HepG2 (cell line): ENCODE results near the gene YPEL4. TPM values are rescaled to one million over a fixed set of nuclear protein-coding genes. Genes with fewer than 3 reads are reported as not detected.

Experiments
- ATAC-seq: fragments of 200-7000 bp; cut with Tn5 transposase; 3 replicates; pipeline ENCODE4 v1.9.1; 2020; ENCODE audit warnings: mild to moderate bottlenecking, moderate library complexity
- BruUV-seq: library from RNA; stranded (reverse); fragments of 400-500 nt; replicated peaks from 2 replicates; lab custom pipeline; 2021; lab: Mats Ljungman, UMichigan
- CTCF ChIA-PET: fragments of 300-600 bp; formaldehyde crosslinking; extraction: SDS; loops from one replicate; lab custom pipeline; 2021; ENCODE audit warnings: low total read pairs, inconsistent platforms, low intra/inter-chr PET ratio; lab: Yijun Ruan, JAX
- POLR2A ChIA-PET: fragments of 350-600 bp; sonication (Branson Sonifier 250); formaldehyde crosslinking; loops from one replicate; lab custom pipeline; 2020; ENCODE audit warnings: antibody characterized with exemption, inconsistent platforms; lab: Yijun Ruan, JAX
- DNase-seq: peaks from one replicate; pipeline ENCODE4 v3.0.0-alpha.2; 2015; ENCODE audit warnings: low spot score
- FAIRE-seq: peaks from 3 replicates; lab custom pipeline; 2011; peaks lifted over from hg19 to GRCh38; lab: Jason Lieb, UNC
- H2AFZ ChIP-seq: one replicate; pipeline ENCODE4 v1.6.1; 2011; ENCODE audit warnings: low read length, inconsistent platforms
- H3K27ac ChIP-seq: fragments of 300-600 bp; 3 replicates; pipeline ENCODE4 v1.8.0; 2011; ENCODE audit warnings: mixed run types, mild to moderate bottlenecking, mixed read lengths, low read length, inconsistent platforms; ENCODE audit not compliant: insufficient read depth; ENCODE audit errors: extremely low read length
- H3K27me3 ChIP-seq, 2 experiments: fragments of 200-600 bp in 1 of 2; 2 replicates in 1 of 2; 3 replicates in 1 of 2; pipeline versions ENCODE4 v1.6.0 to v1.8.0; 2011; ENCODE audit warnings: low read length in 2 of 2, mild to moderate bottlenecking in 2 of 2, moderate library complexity in 2 of 2, inconsistent platforms in 1 of 2; ENCODE audit not compliant: insufficient read depth in 2 of 2, control insufficient read depth in 1 of 2
- H3K36me3 ChIP-seq, 2 experiments: fragments of 200-600 bp in 1 of 2; replicated peaks in 1 of 2; 2 replicates in 1 of 2; 3 replicates in 1 of 2; pipeline versions ENCODE4 v1.5.1 to v1.8.0; 2011; ENCODE audit warnings: low read length in 2 of 2, inconsistent platforms in 1 of 2; ENCODE audit not compliant: insufficient read depth in 2 of 2, control insufficient read depth in 1 of 2
- H3K4me1 ChIP-seq: 2 replicates; pipeline ENCODE4 v1.5.1; 2012; ENCODE audit warnings: low read length, inconsistent platforms; ENCODE audit not compliant: insufficient read depth
- H3K4me2 ChIP-seq: 2 replicates; pipeline ENCODE4 v1.6.0; 2011; ENCODE audit warnings: low read depth, low read length, inconsistent platforms
- H3K4me3 ChIP-seq, 3 experiments: fragments of 200-600 bp in 1 of 3; sonication (generic), shearing (Covaris generic) in 1 of 3; replicated peaks in 1 of 3; 2 replicates each; pipeline ENCODE4 v1.5.1; 2011 to 2016; ENCODE audit warnings: low read length in 3 of 3, inconsistent platforms in 2 of 3, low read depth in 2 of 3, mild to moderate bottlenecking in 2 of 3, control low read depth in 1 of 3, mixed read lengths in 1 of 3; ENCODE audit not compliant: insufficient read depth in 1 of 3
- H3K79me2 ChIP-seq: one replicate; pipeline ENCODE4 v1.6.1; 2011; ENCODE audit warnings: low read length, inconsistent platforms; ENCODE audit not compliant: insufficient read depth
- H3K9ac ChIP-seq: 2 replicates; pipeline ENCODE4 v1.6.0; 2011; ENCODE audit warnings: mild to moderate bottlenecking, low read depth, low read length, inconsistent platforms; ENCODE audit not compliant: insufficient read depth
- H3K9me3 ChIP-seq: 2 replicates; pipeline ENCODE4 v1.5.1; 2012; ENCODE audit warnings: mild to moderate bottlenecking, low read length
- H4K20me1 ChIP-seq: 2 replicates; pipeline ENCODE4 v1.6.0; 2011; ENCODE audit warnings: inconsistent platforms, mild to moderate bottlenecking, low read length, moderate library complexity; ENCODE audit not compliant: insufficient read depth
- DNMT1 ChIP-seq: sonication (generic); formaldehyde crosslinking; IDR thresholded peaks from 2 replicates; pipeline ENCODE4 v1.5.1; 2020; ENCODE audit warnings: mild to moderate bottlenecking, missing genetic modification reagents
- ELF1 ChIP-seq: sonication (generic); formaldehyde crosslinking; IDR thresholded peaks from 2 replicates; pipeline ENCODE4 v1.4.0; 2020; ENCODE audit warnings: missing genetic modification reagents
- KDM3A ChIP-seq: IDR thresholded peaks from 2 replicates; pipeline ENCODE4 v1.6.1; 2018; ENCODE audit warnings: low read depth, missing compliant biosample characterization
- KLF16 ChIP-seq, 2 experiments: sonication (generic) in 1 of 2; formaldehyde crosslinking in 1 of 2; IDR thresholded peaks; 2 replicates each; pipeline versions ENCODE4 v1.6.1 to v1.8.0; 2016 to 2023; ENCODE audit warnings: missing genetic modification reagents in 2 of 2, missing compliant biosample characterization in 1 of 2
- MAZ ChIP-seq, 2 experiments: sonication (generic) in 1 of 2; formaldehyde crosslinking in 1 of 2; IDR thresholded peaks; 2 replicates each; pipeline versions ENCODE4 v1.5.0 to v1.6.1; 2012 to 2020; ENCODE audit warnings: low read depth in 2 of 2, mild to moderate bottlenecking in 2 of 2, borderline replicate concordance in 1 of 2, improper control_type of control experiment in 1 of 2, low read length in 1 of 2, missing genetic modification reagents in 1 of 2, moderate library complexity in 1 of 2
- POLR2G ChIP-seq: fragments of 200-400 bp; formaldehyde crosslinking; IDR thresholded peaks from 2 replicates; pipeline ENCODE4 v1.6.1; 2018; ENCODE audit warnings: mild to moderate bottlenecking, low read depth, low read length, moderate library complexity
- RAD21 ChIP-seq: fragments of 450-650 bp; formaldehyde crosslinking; IDR thresholded peaks from 2 replicates; pipeline ENCODE4 v1.5.0; 2020; ENCODE audit warnings: mild to moderate bottlenecking
- SMC3 ChIP-seq: IDR thresholded peaks from 2 replicates; pipeline ENCODE4 v1.6.1; 2011; ENCODE audit warnings: low read length, improper control_type of control experiment
- STAG1 ChIP-seq: sonication (generic); formaldehyde crosslinking; IDR thresholded peaks from 2 replicates; pipeline ENCODE4 v1.4.0; 2020; ENCODE audit warnings: missing genetic modification reagents
- THAP11 ChIP-seq: IDR thresholded peaks from 2 replicates; pipeline ENCODE4 v1.6.1; 2016; ENCODE audit warnings: missing biosample characterization, missing genetic modification reagents
- XRCC5 ChIP-seq: fragments of 200-400 bp; formaldehyde crosslinking; optimal IDR thresholded peaks from 2 replicates; pipeline ENCODE3; 2017; ENCODE audit warnings: mild to moderate bottlenecking, low read length
- ZFX ChIP-seq: sonication (generic); formaldehyde crosslinking; IDR thresholded peaks from 2 replicates; pipeline ENCODE4 v1.4.0; 2020; ENCODE audit warnings: mild to moderate bottlenecking, low read depth, missing genetic modification reagents, moderate library complexity
- ZNF326 ChIP-seq: sonication (generic); formaldehyde crosslinking; IDR thresholded peaks from 2 replicates; pipeline ENCODE4 v1.4.0; 2020; ENCODE audit warnings: missing genetic modification reagents, borderline replicate concordance
- ZNF350 ChIP-seq: sonication (generic); formaldehyde crosslinking; IDR thresholded peaks from 2 replicates; pipeline ENCODE4 v1.4.0; 2020; ENCODE audit warnings: mild to moderate bottlenecking, low read depth, missing genetic modification reagents, borderline replicate concordance
- ZNF44 ChIP-seq: sonication (generic); formaldehyde crosslinking; IDR thresholded peaks from 2 replicates; pipeline ENCODE4 v1.5.1; 2020; ENCODE audit warnings: mild to moderate bottlenecking, missing genetic modification reagents
- ZNF468 ChIP-seq: sonication (generic); formaldehyde crosslinking; IDR thresholded peaks from 2 replicates; pipeline ENCODE4 v1.8.0; 2022; ENCODE audit warnings: mild to moderate bottlenecking, moderate library complexity, missing genetic modification reagents
- ZNF629 ChIP-seq: sonication (generic); formaldehyde crosslinking; conservative IDR thresholded peaks from 2 replicates; pipeline ENCODE4 v1.5.0; 2020; ENCODE audit warnings: missing genetic modification reagents
- WGBS: methylation state at CpG from one replicate; pipeline ENCODE4 v1.1.6; 2017; ENCODE audit warnings: low lambda C conversion rate; 5-methylcytosine and 5-hydroxymethylcytosine counted together
- in situ Hi-C: cut with HindIII; loops from 2 replicates; pipeline ENCODE4 v1.10.0; 2017; ENCODE audit warnings: low pct_unique_long_range_greater_than_20kb; ENCODE audit not compliant: extremely low pct_ligation_motif_present
- intact Hi-C: fragments of 100-400 bp; cut with micrococcal nuclease; formaldehyde crosslinking; loops from one replicate; pipeline ENCODE4 v1.10.0; 2022; ENCODE audit not compliant: unreplicated experiment
- polyA plus RNA-seq, 8 experiments: library from polyadenylated mRNA; depleted of rRNA in 3 of 8; stranded (reverse) in 7 of 8; unstranded in 1 of 8; fragments of >200 nt; fragmentation: Illumina TruSeq in 4 of 8; extraction: Trizol in 4 of 8; gene quantifications; 2 replicates each; pipeline versions ENCODE4 v1.2.1 to v1.2.3, GENCODE V29; 2011 to 2016; ENCODE audit warnings: low read depth in 4 of 8, missing spikeins in 1 of 8, mixed read lengths in 1 of 8; ENCODE audit not compliant: insufficient read depth in 1 of 8
- total RNA-seq, 5 experiments: library from RNA; depleted of rRNA; stranded (reverse); fragments of >200 nt; fragmentation: Illumina TruSeq; extraction: Trizol; gene quantifications; 2 replicates each; pipeline ENCODE4 v1.2.3, GENCODE V29; 2016; ENCODE audit warnings: low read depth in 1 of 5
- TF ChIP-seq, protein P1 (sequence below), 2 experiments: sonication (generic) in 1 of 2; formaldehyde crosslinking in 1 of 2; IDR thresholded peaks; 2 replicates each; pipeline versions ENCODE4 v1.4.0 to v1.6.1; 2018 to 2020; ENCODE audit warnings: missing genetic modification reagents in 2 of 2, borderline replicate concordance in 1 of 2, low read depth in 1 of 2, mild to moderate bottlenecking in 1 of 2, missing biosample characterization in 1 of 2

YPEL4 gene
- total and polyA plus RNA-seq, 2 of the 13 experiments (the other 11 are each of a cell fraction or from before 2014, with no cell fraction given) = 0.04 TPM; not detected in 1

DNA sequence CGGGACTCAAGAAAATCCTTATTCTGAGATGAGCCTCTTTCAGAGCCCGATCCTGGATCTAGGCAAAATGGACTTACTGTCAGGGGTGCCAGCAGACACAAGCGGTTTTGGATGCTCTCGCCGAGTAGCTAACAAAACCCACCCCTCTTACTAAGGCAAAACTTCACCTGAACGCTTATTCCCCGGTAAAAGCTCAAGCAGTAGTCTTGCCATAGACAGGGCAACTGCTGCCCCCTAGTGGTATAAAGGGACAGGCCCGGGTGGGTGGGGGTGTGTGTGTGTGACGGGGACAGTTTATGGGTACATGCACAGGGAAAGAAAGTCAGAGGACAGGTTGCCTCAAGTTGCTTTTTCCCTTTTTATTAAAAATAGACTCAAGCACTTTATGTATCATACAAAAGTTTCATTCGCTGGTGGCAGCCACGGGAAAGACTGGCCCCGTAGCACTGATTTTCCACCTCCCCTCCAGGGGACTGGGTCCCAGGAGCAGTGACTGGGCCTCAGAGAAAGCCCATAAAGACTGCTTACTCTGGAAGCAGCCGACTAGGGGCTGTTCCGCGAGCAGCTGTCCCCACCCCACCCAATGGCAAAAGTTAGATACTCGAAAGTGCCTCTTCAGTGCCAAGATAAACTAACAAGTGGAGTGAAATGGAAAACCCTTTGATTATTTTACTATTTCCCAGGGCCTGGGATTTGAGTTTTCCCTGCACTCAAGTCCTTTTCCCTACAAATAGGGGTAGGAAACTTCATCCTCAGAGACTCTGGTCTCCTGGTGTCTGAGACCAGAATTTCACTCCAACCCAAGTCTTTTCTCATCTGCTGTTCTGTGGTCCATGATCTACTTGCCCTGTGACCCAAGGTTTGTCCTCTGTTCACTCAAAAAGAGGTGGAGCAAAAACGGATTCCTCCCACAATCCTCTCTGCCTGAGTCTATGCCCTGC, 4.7 kb downstream of the YPEL4 start:
- intact Hi-C loops = loop anchor here (1.0 to 5.0 kb wide), 3 partner anchors 77 to 300 kb away; partner anchors contain the start of gene TIMM10
- DNase-seq (peak; percentile 69), FAIRE-seq (peak; percentile 70), ATAC-seq (peak; percentile 81)
- no peak overlapping the region for H3K4me3 ChIP-seq
- ChIA-PET POLR2A (interaction anchor here (1.0 kb wide), 2 partner anchors 77 to 185 kb away, joined by 4 to 6 read pairs; partner anchors contain the start of genes RTN4RL2 and UBE2L6), CTCF (interaction anchor here (0.7 to 7.0 kb wide), 7 partner anchors 74 to 299 kb away, joined by 3 to 79 read pairs (median 3); partner anchors contain the start of gene UBE2L6)
- WGBS = 22% methylated on average over 12 of the region's 17 CpGs
- no peak overlapping the region for H3K27ac ChIP-seq
- peaks cover 37% of the 10 kb centered on the region for H3K4me1 ChIP-seq
- no peaks in the 10 kb centered on the region for H3K79me2 ChIP-seq
- H3K36me3 ChIP-seq = no peaks in the 10 kb centered on the region
- H3K4me2 ChIP-seq = peak overlapping the region; percentile 41
- H3K27me3 ChIP-seq = peaks cover 6 to 42% of the 10 kb centered on the region in 2 experiments
- H4K20me1 ChIP-seq = no peaks in the 10 kb centered on the region
- no peaks in the 10 kb centered on the region for H3K9me3 ChIP-seq
- no peak overlapping the region for H2AFZ ChIP-seq
- H3K9ac ChIP-seq = no peak overlapping the region
- in situ Hi-C loops = loop anchor here (5.0 to 10.0 kb wide), 3 partner anchors 78 to 298 kb away; partner anchors contain the start of gene UBE2L6
- BruUV-seq = no TSS peak
- TF ChIP-seq SMC3 = peak; percentile 66; the same call in 1 of the 2 replicates
- TF ChIP-seq RAD21 (CRISPR knock-in tag) = peak; percentile 52
- TF ChIP-seq KDM3A (CRISPR knock-in tag) = peak; percentile 26; the same call in 1 of the 2 replicates
- 0 out of 2 replicates have a peak, but pooled peaks have one; percentile 12 for TF ChIP-seq ZNF350
- TF ChIP-seq ZNF326 (CRISPR knock-in tag) = peak; percentile 58; the same call in 1 of the 2 replicates
- TF ChIP-seq DNMT1 (CRISPR knock-in tag) = no peak
- TF ChIP-seq KLF16 (CRISPR knock-in tag; IDR thresholded peaks at IDR 0.05) = peak in 1 of 2 experiments; percentile 22; a peak in 1 of 4 replicates
- TF ChIP-seq, protein P1, sequence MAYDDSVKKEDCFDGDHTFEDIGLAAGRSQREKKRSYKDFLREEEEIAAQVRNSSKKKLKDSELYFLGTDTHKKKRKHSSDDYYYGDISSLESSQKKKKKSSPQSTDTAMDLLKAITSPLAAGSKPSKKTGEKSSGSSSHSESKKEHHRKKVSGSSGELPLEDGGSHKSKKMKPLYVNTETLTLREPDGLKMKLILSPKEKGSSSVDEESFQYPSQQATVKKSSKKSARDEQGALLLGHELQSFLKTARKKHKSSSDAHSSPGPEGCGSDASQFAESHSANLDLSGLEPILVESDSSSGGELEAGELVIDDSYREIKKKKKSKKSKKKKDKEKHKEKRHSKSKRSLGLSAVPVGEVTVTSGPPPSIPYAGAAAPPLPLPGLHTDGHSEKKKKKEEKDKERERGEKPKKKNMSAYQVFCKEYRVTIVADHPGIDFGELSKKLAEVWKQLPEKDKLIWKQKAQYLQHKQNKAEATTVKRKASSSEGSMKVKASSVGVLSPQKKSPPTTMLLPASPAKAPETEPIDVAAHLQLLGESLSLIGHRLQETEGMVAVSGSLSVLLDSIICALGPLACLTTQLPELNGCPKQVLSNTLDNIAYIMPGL (CRISPR knock-in tag; IDR thresholded peaks at IDR 0.05; ENCODE audit: borderline replicate concordance in 1 of 2, low read depth in 1 of 2) = peak; percentile 35 to 49; a peak in 1 of 4 replicates
- TF ChIP-seq XRCC5 = peak; percentile 55
- TF ChIP-seq ZNF629 (CRISPR knock-in tag) = peak; percentile 52
- no peak for TF ChIP-seq ZNF44 (CRISPR knock-in tag)
- peak; percentile 20; the same call in 1 of the 2 replicates for TF ChIP-seq ELF1 (CRISPR knock-in tag)
- TF ChIP-seq STAG1 = peak; percentile 73
- TF ChIP-seq ZFX (CRISPR knock-in tag) = 0 out of 2 replicates have a peak, but pooled peaks have one; percentile 15
- TF ChIP-seq THAP11 (CRISPR knock-in tag) = 0 out of 2 replicates have a peak, but pooled peaks have one; percentile 45
- no peak for TF ChIP-seq ZNF468 (CRISPR knock-in tag)
- peak; percentile 59; the same call in 1 of the 2 replicates for TF ChIP-seq MAZ (IDR thresholded peaks at IDR 0.05; ENCODE audit: borderline replicate concordance, low read depth, low read length)
- no peak for TF ChIP-seq MAZ (CRISPR knock-in tag; IDR thresholded peaks at IDR 0.05; ENCODE audit: low read depth)
- TF ChIP-seq POLR2G = no peak
